ENCODE measurements around the gene PDCD5. TPM values are rescaled to one million over a fixed set of nuclear protein-coding genes. Genes with fewer than 3 reads are reported as not detected.

Gene PDCD5
- total RNA-seq, 1 donor from 2014 or later, result 88.9 TPM

DNA sequence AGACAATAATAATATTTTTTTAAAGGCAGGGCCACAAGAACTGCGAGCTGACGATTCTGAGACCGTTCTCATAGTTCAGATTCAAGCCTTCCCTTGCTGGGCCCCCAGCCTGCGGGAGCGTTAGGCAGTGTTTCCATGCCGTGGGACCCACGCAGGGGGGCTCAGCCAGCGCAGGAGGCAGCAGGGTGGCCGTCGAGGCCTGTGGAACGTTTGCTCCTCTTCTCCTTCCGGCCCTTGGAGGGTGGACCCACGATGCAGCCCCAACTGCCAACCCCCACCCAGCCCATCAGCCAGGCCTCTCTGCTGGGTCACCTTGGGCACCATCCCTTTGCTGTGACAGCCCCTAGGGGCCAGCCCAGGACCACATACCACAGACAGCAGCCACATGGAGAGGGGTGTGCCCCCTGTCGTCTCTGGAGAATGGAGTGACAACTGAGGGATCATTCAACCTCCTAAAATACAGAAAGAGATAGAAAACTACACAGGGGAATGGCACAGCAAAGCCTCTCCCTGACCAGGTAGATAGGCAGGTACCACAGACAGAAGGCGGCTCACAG is 46.8 kb downstream of the PDCD5 start:
- H3K9ac ChIP-seq, result no peak overlapping the region
- Mint-ChIP-seq H3K36me3 (peaks cover 5% of the 10 kb centered on the region), H3K4me1 (no peaks in the 10 kb centered on the region), H3K27ac (no peak overlapping the region), H3K9me3 (no peaks in the 10 kb centered on the region), H3K27me3 (ENCODE audit: insufficient read depth, low read depth) (no peaks in the 10 kb centered on the region), H3K4me3 (no peak overlapping the region)
- no peaks in the 10 kb centered on the region for H3K27me3 ChIP-seq
- no peaks in the 10 kb centered on the region for H3K36me3 ChIP-seq
- no peaks in the 10 kb centered on the region for H4K20me1 ChIP-seq (ENCODE audit: low read depth)
- H3K79me2 ChIP-seq (ENCODE audit: low read depth), result no peaks in the 10 kb centered on the region
- no peaks in the 10 kb centered on the region for H3F3A ChIP-seq (ENCODE audit: low read depth)
- H3K4me2 ChIP-seq, result no peak overlapping the region
- DNase-seq (ENCODE audit: low spot score), result no peak
- H3K4me1 ChIP-seq, result peaks cover 3% of the 10 kb centered on the region
- no peaks in the 10 kb centered on the region for H3K9me3 ChIP-seq (ENCODE audit: low read depth)
- no peak overlapping the region for H3K4me3 ChIP-seq
- H2AFZ ChIP-seq (replicated peaks), result no peak overlapping the region
- no peak overlapping the region for H3K27ac ChIP-seq
- TF ChIP-seq, protein P1, sequence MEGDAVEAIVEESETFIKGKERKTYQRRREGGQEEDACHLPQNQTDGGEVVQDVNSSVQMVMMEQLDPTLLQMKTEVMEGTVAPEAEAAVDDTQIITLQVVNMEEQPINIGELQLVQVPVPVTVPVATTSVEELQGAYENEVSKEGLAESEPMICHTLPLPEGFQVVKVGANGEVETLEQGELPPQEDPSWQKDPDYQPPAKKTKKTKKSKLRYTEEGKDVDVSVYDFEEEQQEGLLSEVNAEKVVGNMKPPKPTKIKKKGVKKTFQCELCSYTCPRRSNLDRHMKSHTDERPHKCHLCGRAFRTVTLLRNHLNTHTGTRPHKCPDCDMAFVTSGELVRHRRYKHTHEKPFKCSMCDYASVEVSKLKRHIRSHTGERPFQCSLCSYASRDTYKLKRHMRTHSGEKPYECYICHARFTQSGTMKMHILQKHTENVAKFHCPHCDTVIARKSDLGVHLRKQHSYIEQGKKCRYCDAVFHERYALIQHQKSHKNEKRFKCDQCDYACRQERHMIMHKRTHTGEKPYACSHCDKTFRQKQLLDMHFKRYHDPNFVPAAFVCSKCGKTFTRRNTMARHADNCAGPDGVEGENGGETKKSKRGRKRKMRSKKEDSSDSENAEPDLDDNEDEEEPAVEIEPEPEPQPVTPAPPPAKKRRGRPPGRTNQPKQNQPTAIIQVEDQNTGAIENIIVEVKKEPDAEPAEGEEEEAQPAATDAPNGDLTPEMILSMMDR (IDR thresholded peaks at IDR 0.05), result no peak
- TF ChIP-seq EZH2phosphoT487 (IDR thresholded peaks at IDR 0.05), result no peak
- TF ChIP-seq EZH2 (IDR thresholded peaks at IDR 0.05), result no peak

DNA sequence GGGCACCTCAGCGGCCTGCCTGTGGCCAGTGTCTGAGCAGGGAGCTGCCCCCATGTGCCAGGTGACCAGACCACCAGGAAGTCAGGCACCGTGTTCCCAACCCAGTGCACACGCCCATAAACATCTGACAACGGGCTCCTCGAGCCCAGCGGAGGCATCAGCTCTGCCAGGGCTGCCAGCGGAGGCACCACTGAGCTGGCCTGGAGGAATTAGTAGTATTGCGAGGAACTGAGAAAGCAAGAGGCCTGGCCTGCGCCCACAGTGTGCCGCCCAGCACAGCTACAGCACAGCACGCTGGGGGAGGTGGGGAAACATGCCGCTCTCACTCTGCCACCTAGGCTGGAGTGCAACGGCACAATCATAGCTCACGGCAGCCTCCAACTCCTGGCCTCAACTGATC is 49.3 kb downstream of the PDCD5 start:
- Histone ChIP-seq H4K20me1 (ENCODE audit: low read depth) (no peaks in the 10 kb centered on the region), H3K9ac (no peak overlapping the region), H2AFZ (replicated peaks) (no peak overlapping the region), H3K9me3 (ENCODE audit: low read depth) (no peaks in the 10 kb centered on the region), H3K27me3 (no peaks in the 10 kb centered on the region), H3K4me2 (no peak overlapping the region), H3K4me3 (no peak overlapping the region), H3K36me3 (no peaks in the 10 kb centered on the region), H3K79me2 (ENCODE audit: low read depth) (no peaks in the 10 kb centered on the region), H3F3A (ENCODE audit: low read depth) (no peaks in the 10 kb centered on the region), H3K27ac (no peak overlapping the region), H3K4me1 (peaks cover 6% of the 10 kb centered on the region)
- H3K27me3 Mint-ChIP-seq (ENCODE audit: insufficient read depth, low read depth), result peaks cover 2% of the 10 kb centered on the region
- no peaks in the 10 kb centered on the region for H3K4me1 Mint-ChIP-seq
- H3K27ac Mint-ChIP-seq, result no peak overlapping the region
- H3K4me3 Mint-ChIP-seq, result no peak overlapping the region
- TF ChIP-seq EZH2phosphoT487 (IDR thresholded peaks at IDR 0.05) (no peak), EZH2 (IDR thresholded peaks at IDR 0.05) (no peak)
- TF ChIP-seq, protein P1 (IDR thresholded peaks at IDR 0.05), result no peak
- DNase-seq (ENCODE audit: low spot score), result no peak
- H3K36me3 Mint-ChIP-seq, result peaks cover 7% of the 10 kb centered on the region
- no peaks in the 10 kb centered on the region for H3K9me3 Mint-ChIP-seq

DNA sequence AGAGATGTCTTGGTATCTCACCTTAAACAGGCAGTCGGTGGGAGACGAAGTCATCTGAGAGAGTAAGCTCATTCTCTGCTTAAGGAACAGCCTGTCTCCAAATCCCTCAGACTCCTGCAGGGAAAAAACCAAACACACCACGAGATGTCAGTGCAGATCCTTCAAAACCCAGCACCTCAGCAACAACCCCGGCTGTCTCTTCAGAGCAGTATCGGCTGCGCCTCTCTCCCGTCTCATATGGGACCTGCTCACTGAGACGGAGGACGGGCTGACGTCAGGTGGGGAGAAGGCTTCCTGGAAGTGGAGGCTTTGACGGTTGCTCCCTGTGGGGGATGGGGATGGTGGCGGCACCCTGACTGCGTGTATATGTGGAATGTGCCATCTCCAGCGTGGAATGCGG is 50.4 kb downstream of the PDCD5 start:
- TF ChIP-seq, protein P1 (IDR thresholded peaks at IDR 0.05), result peak; percentile 10
- no peak for TF ChIP-seq EZH2 (IDR thresholded peaks at IDR 0.05)
- no peaks in the 10 kb centered on the region for H3K27me3 ChIP-seq
- no peaks in the 10 kb centered on the region for H3K36me3 ChIP-seq
- Mint-ChIP-seq H3K27ac (no peak overlapping the region), H3K4me1 (no peaks in the 10 kb centered on the region), H3K36me3 (peaks cover 11% of the 10 kb centered on the region), H3K9me3 (no peaks in the 10 kb centered on the region), H3K27me3 (ENCODE audit: insufficient read depth, low read depth) (peaks cover 2% of the 10 kb centered on the region), H3K4me3 (no peak overlapping the region)
- no peak overlapping the region for H3K4me2 ChIP-seq
- H3K79me2 ChIP-seq (ENCODE audit: low read depth), result no peaks in the 10 kb centered on the region
- peaks cover 6% of the 10 kb centered on the region for H3K4me1 ChIP-seq
- no peak overlapping the region for H3K9ac ChIP-seq
- no peaks in the 10 kb centered on the region for H4K20me1 ChIP-seq (ENCODE audit: low read depth)
- no peaks in the 10 kb centered on the region for H3K9me3 ChIP-seq (ENCODE audit: low read depth)
- no peak overlapping the region for H2AFZ ChIP-seq (replicated peaks)
- no peak overlapping the region for H3K27ac ChIP-seq
- DNase-seq (ENCODE audit: low spot score), result peak; percentile 24
- no peak overlapping the region for H3K4me3 ChIP-seq
- no peaks in the 10 kb centered on the region for H3F3A ChIP-seq (ENCODE audit: low read depth)

Small RNA genes lying within 50 kb of the gene (small RNA-seq; reads per million reads assigned to genes)
- 0.39 reads per million, percentile 41 among the genes with 10 or more reads in this experiment for gene SNORA68B

Other genes starting within 250 kb of the PDCD5 start
- 13.0 and 22.4 TPM in 2 replicates for gene ZNF507, start 235.6 kb upstream of the PDCD5 start, total RNA-seq (ENCODE audit: low replicate concordance)
- gene DPY19L3, start 175.4 kb upstream of the PDCD5 start, total RNA-seq (ENCODE audit: low replicate concordance), result 49.9 and 83.1 TPM in 2 replicates
- gene ANKRD27, start 94.0 kb downstream of the PDCD5 start, total RNA-seq (ENCODE audit: low replicate concordance), result 24.9 and 30.5 TPM in 2 replicates
- gene RGS9BP, start 94.7 kb downstream of the PDCD5 start, total RNA-seq (ENCODE audit: low replicate concordance), result 0.28 TPM in 1 of 2 replicates, not detected in the other
- 4.1 and 4.4 TPM in 2 replicates for gene NUDT19, start 110.6 kb downstream of the PDCD5 start, total RNA-seq (ENCODE audit: low replicate concordance)
- gene TDRD12, start 138.6 kb downstream of the PDCD5 start, total RNA-seq (ENCODE audit: low replicate concordance), result 0.07 and 0.56 TPM in 2 replicates

Measured in neural progenitor cell (in vitro differentiated cells).